Astrocyte of the cerebellum (primary cell): Measurements from ENCODE around the gene KCNE1.

Experiments
- DNase-seq: peaks from one replicate; pipeline ENCODE4 v3.0.0-alpha.2; 2011; ENCODE audit warnings: low read depth
- H3K4me3 ChIP-seq: 2 replicates; pipeline ENCODE4 v1.5.1; 2011; ENCODE audit warnings: mild to moderate bottlenecking, low read depth, low read length, moderate library complexity
- CTCF ChIP-seq: IDR thresholded peaks from 2 replicates; pipeline ENCODE4 v1.5.1; 2012; ENCODE audit warnings: low read length, low read depth, moderate library complexity, mild to moderate bottlenecking; ENCODE audit errors: missing control alignments
- in situ Hi-C: cut with HindIII; loops from 2 replicates; pipeline ENCODE4 v1.10.0; 2017; ENCODE audit warnings: low sequenced_read_pairs

KCNE1 gene

GRCh38 chr21:34554227-34554626, 42.2 kb upstream of the KCNE1 start:
- H3K4me3 ChIP-seq: no peak overlapping the region
- TF ChIP-seq CTCF: no peak
- in situ Hi-C loops: no loop called here
- no peak for DNase-seq

GRCh38 chr21:34553151-34553952, 41.3 kb upstream of the KCNE1 start:
- DNase-seq: peak; percentile 35
- no peak for TF ChIP-seq CTCF
- in situ Hi-C loops: no loop called here
- H3K4me3 ChIP-seq: peak overlapping the region; percentile 21

- TF ChIP-seq CTCF: no peak
- H3K4me3 ChIP-seq: peak overlapping the region; percentile 21
- no peak for DNase-seq
- in situ Hi-C loops: no loop called here
These were observed 40.5 kb upstream of the KCNE1 start for GRCh38 chr21:34552360-34553098.

GRCh38 chr21:34550182-34550799, 38.3 kb upstream of the KCNE1 start:
- in situ Hi-C loops: no loop called here
- no peak for DNase-seq
- TF ChIP-seq CTCF: no peak
- H3K4me3 ChIP-seq: no peak overlapping the region

GRCh38 chr21:34548781-34549376, 36.9 kb upstream of the KCNE1 start:
- in situ Hi-C loops: no loop called here
- no peak for DNase-seq
- H3K4me3 ChIP-seq: no peak overlapping the region
- TF ChIP-seq CTCF: no peak

GRCh38 chr21:34546542-34546941, 34.5 kb upstream of the KCNE1 start:
- TF ChIP-seq CTCF: no peak
- in situ Hi-C loops: no loop called here
- no peak for DNase-seq
- no peak overlapping the region for H3K4me3 ChIP-seq
